GM18951 (cell line): ENCODE data around the gene S100A2.
A peak's percentile ranks its signal among the peaks of the same experiment; 100 is the strongest.
"Not testable (repeated sequence)": the region's sequence is repeated elsewhere in the genome, so short reads cannot be mapped to it uniquely, and the experiment has no call there.

ENCODE experiments used
- POLR2A ChIP-seq: IDR thresholded peaks from 4 replicates; pipeline ENCODE4 v1.6.1; 2011; ENCODE audit warnings: mild to moderate bottlenecking; ENCODE audit not compliant: insufficient read length, insufficient read depth; ENCODE audit errors: extremely low read depth
- in situ Hi-C: fragments of 300-500 bp; cut with MboI; formaldehyde crosslinking; loops from one replicate; pipeline ENCODE4 v1.12.0; 2022; ENCODE audit warnings: low sequenced_read_pairs, mixed read lengths, inconsistent platforms; ENCODE audit not compliant: unreplicated experiment

Gene S100A2

DNA sequence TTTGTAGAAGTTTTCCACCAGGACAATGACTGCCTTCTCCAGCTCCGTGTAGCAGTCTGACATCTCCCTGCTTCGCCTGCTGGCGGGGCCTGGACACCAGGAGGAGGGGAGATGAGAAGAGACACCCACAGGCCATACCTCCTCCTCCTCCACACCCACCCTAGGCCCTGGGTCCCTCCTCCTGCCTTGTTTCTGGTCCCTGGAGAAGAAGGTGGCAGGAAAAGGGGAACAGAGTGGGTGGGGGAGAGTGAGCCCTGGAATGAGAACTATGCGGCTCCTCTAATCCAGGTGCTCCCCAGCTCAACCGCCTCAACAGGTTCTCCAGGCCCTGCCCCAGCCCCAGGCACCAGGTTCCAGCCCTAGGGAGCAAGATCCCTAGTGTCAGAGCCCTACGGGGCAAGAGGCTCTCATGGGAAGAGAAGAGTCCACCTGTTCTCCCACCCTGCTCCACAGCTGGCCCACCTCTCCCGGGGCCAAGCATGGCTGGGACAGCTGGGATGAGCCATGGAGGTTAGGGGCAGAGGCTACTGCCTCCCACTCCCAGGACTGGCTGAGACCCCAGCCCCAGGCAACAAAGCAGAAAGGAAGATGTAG, 42.5 kb upstream of the S100A2 start:
- in situ Hi-C loops, result no loop called here
- TF ChIP-seq POLR2A, result no peak

DNA sequence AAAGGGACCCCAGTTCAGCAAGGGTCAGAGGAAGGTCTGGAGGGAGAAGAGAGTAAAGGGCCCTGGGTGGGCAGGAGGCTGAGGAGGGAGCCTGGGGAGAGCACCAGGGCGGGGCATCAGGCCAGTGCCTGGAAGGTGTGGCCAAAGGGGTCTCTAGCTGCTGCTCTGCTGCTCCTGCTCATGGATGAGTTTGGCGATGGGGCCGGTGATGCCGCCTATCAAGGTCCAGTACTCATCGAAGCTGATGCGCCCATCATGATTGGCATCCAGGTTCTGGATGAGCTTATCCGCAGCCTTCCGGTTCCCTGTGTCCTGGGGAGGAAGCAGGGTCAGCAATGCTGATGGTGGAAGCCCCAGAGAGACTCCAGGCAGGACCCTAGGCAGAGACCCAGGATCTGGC, 41.7 kb upstream of the S100A2 start:
- TF ChIP-seq POLR2A, result no peak

DNA sequence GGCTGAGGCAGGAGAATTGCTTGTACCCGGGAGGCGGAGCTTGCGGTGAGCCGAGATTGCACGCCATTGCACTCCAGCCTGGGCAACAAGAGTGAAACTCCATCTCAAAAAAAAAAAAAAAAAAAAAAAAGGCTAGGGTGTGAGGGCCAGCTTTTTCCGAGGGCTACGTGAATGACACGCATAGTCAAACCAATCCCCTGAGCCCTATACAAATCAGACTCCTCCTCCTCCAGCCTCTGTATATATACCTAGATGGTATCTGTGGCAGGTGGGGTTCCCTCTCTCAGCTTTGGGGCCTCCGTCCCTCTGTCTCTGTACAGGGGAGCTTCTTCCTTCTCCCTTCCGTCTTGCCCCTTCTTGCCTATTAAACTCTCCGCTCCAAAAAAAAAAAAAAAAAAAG, 40.5 kb upstream of the S100A2 start:
- in situ Hi-C loops, result no loop called here
- TF ChIP-seq POLR2A, result no peak

More for the DNA sequence above, 41.7 kb upstream of the S100A2 start:
- in situ Hi-C loops, result no loop called here

DNA sequence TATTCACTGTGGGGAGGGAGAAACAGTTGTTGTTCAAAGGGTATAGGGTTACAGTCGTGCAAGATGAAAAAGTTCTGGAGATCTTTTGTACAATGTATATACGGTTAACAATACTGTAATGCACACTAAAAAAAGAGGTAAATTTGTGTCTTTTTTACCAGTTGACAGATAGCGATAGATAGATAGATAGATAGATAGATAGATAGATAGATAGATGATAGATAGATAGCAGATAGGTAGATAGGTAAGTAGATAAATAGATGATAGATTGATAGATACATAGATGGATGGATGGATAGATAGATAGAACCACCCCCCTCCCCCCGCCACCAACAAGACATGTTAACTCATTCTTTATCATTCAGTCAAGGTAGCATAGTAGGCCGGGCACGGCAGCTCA, 37.1 kb upstream of the S100A2 start:
- in situ Hi-C loops, result no loop called here
- TF ChIP-seq POLR2A, result no peak

DNA sequence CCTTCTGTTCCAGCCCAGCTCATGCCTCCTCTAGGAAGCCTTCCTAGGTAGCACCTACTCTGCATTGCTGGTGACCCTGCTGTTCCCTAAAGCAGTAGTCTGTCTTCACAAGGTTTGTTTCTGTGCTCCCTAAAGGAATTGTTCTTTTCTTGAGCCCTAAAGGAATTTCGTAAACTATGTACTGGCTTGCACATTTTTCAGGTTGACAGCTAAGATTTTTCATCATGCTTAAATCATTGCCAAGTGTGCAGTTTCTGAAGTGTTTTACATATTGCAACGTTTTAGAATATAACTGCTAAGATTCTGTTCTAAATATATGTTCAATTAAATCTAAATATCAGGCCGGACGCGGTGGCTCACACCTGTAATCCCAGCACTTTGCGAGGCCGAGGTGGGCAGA, 34.2 kb upstream of the S100A2 start:
- in situ Hi-C loops, result no loop called here
- TF ChIP-seq POLR2A, result no peak

DNA sequence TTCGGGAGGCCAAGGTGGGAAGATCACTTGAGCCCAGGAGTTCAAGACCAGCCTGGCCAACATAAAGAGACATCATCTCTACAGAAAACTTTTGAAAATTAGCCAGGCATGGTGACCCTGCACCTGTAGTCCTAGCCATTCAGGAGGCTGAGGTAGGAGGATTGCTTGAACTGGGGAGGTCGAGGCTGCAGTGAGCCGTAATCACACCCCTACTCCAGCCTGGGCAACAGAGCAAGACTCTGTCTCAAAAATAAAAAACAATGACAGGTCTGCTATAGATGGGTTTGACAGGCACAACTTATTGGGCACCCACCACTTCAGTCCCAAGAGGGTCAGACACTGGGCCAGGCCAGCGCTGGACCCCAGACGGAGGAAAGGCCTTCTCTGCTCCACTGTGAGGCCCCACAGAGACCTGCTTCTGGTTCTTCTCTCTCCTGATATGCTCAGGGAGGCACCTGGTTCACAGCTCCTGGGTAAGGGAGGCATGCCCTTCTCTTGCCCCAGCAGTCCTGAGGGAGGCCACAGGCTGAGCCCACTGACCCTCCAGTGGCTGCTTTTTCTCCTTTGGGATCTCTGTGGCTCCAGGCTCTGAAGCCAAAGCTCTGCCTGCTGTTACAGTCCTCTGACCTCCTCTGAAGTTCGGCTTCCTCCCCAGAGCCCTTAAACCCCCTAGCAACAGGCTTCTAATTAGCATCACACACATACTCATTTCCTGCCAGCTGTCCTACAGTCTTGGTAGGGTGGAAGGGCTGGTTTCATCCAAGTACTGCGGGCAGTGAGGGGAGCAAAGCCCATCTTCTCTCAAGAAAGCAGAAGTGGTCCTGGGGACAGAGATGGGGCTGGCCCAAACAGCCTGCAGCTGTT, 32.9 kb upstream of the S100A2 start:
- in situ Hi-C loops, result no loop called here

DNA sequence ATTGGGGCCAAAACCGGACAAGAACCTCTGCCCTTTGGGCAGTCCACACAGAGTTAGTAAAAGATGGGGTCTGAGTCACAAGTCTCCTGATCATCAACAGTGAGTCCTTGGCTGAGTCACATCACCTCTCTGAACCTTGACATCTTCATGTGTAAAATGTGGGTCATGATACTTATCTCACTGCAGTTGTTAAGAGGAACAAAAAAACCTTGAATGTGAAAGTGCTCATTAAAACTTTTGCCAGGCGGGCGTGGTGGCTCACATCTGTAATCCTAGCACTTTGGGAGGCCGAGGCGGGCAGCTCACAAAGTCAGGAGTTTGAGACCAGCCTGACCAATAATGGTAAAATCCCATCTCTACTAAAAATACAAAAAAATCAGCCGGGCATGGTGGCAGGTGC, 31.6 kb upstream of the S100A2 start:
- in situ Hi-C loops, result no loop called here
- no peak for TF ChIP-seq POLR2A

More for the DNA sequence above, 32.9 kb upstream of the S100A2 start:
- TF ChIP-seq POLR2A, result peak; percentile 55

DNA sequence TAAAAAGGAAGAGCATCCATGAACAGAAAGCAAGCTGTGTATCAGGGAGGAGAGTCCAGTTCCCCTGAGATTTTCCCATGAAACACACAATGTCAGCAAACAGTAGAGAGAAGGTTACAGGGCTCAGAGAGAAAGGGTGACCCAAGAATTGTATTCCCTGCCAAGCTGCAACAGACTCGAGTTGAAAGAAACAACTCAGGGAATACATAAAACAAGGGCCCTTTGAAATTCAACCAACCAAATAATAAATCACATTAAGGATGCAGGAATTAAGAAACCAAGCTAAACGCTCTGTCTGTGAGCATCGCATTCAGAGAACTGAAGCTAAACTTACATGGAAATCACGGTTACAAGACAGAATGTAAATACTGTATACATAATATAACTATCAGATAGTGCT, 27.1 kb upstream of the S100A2 start:
- no peak for TF ChIP-seq POLR2A
- in situ Hi-C loops, result no loop called here

DNA sequence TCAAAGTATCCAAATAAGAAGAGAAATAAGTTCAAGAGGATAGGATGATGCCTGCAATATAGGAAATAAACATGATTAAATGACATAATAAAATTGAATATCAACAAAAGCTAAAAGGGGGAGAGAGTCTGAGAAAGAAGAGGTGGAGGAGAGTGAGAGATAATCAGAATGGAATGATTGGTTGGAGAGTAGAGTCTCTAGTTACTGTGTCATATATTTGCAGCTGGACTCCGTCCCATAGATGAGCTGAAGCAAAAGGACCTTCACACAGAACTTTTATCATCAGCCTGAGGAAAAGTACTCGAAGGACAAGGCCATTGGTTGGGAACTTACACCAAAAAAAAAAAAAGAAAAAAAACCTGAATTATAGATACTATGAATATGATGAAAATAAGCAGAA, 22.8 kb upstream of the S100A2 start:
- in situ Hi-C loops, result no loop called here
- no peak for TF ChIP-seq POLR2A

DNA sequence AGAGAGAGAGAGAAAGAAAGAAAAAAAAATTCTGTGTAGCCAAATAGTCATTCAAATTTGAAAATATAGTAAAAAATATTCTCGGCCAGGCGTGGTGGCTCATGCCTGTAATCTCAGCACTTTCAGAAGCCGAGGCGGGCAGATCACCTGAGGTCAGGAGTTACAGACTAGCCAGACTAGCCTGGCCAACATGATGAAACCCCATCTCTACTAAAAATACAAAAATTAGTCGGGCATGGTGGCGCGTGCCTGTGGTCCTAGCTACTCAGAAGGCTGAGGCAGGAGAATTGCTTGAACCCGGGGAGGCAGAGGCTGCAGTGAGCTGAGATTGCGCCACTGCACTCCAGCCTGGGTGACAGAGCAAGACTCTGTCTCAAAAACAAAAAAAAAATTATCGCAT, 22.4 kb upstream of the S100A2 start:
- in situ Hi-C loops, result not testable (repeated sequence)

DNA sequence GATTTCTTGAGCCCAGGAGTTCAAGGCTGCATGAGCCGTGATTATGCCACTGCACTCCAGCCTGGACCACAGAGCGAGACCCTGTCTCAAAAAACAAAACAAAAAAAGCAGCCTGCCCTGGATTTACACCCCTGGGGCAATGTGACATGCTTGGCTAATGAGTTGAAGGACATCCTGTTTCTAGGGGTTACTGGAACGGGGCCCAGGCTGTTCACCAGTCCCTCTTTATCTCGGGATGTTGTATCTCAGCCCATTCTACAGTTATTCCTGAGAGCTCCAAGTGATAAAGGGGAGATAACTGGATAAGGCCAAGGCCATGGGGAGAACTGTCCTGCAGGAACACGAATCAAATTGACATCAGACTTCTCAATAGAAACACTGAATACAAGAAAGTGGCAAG, 21.7 kb upstream of the S100A2 start:
- in situ Hi-C loops, result no loop called here
- TF ChIP-seq POLR2A, result no peak

DNA sequence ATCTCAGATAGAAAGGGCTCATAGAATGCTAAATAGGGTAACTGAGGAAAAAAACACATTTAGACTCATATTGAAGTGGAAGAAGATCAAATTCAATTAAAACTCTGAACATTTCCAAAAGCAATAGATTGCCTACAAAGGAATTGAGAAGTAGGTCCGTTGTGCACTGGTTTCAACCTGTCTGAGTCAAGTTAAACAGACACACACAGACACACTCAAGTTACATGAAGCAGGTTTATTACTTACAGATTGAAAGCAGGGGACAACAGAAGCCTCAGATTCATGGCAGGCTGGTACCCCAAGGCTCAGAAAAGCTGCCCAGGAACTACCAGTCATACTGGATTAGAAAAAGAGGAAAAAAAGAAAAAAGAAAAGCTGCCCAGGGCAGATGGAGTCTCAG, 20.7 kb upstream of the S100A2 start:
- in situ Hi-C loops, result no loop called here
- TF ChIP-seq POLR2A, result no peak

DNA sequence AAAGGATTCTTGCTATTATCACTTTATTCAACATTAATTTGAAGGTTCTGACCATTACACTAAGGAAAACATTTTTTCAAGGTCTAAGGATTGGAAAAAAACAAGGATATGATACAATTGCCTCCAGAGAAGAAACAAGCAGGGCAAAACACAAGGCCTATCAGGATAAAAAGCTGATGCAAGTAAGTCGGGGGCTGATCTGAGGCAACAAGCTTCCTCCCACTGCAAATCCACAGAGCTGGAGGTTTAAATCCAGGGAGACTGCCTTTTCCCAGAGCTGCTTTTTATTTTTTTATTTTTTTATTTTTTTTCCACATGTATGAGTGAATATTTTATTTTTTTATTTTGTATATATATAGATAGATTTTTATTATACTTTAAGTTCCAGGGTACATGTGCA, 19.4 kb upstream of the S100A2 start:
- in situ Hi-C loops, result no loop called here
- TF ChIP-seq POLR2A, result no peak

DNA sequence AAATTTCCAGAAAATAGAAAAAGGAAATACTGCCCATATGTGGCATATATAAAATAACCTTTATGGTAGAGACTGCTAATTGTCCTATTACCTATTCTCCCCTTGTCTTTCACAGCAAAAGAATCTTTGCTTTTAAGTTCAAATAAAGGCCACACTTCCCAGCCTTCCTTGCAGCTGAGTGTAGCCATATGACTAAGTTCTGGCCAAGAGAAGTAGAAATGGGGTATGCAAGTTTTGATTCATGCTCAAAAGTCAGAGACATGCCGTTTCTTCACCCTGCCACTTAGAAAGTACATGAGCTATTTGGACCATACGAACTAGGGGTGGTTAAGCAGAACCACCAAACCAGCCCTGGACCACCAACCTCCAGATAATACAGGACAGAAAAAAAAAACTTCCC, 18.3 kb upstream of the S100A2 start:
- in situ Hi-C loops, result no loop called here

DNA sequence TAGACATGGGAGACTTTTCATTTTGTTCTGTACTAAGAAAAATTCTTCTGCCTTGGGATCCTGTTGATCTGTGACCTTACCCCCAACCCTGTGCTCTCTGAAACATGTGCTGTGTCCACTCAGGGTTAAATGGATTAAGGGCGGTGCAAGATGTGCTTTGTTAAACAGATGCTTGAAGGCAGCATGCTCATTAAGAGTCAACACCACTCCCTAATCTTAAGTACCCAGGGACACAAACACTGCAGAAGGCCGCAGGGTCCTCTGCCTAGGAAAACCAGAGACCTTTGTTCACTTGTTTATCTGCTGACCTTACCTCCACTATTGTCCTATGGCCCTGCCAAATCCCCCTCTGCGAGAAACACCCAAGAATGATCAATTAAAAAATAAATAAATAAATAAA, 17.9 kb upstream of the S100A2 start:
- in situ Hi-C loops, result not testable (repeated sequence)

More for the DNA sequence above, 18.3 kb upstream of the S100A2 start:
- TF ChIP-seq POLR2A, result no peak

DNA sequence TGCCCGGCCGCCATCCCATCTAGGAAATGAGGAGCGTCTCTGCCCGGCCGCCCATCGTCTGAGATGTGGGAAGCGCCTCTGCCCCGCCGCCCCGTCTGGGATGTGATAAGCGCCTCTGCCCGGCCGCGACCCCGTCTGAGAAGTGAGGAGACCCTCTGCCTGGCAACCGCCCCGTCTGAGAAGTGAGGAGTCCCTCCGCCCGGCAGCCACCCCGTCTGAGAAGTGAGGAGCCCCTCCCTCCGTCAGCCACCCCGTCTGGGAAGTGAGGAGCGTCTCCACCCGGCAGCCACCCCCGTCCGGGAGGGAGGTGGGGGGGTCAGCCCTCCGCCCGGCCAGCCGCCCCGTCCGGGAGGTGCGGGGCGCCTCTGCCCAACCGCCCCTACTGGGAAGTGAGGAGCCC, 17.2 kb upstream of the S100A2 start:
- in situ Hi-C loops, result not testable (repeated sequence)
